Lower lobe of right lung (tissue), 2 donors: ENCODE data around the gene PKM. TPM values are rescaled to one million over a fixed set of nuclear protein-coding genes. Genes with fewer than 3 reads are reported as not detected.

Source experiments
- ATAC-seq, 2 donors: fragments of 200-7000 bp; cut with Tn5 transposase; one replicate each; pipeline ENCODE4 v1.9.1; 2020 to 2022; ENCODE audit warnings: mild to moderate bottlenecking in 2 of 2, moderate library complexity in 2 of 2
- DNase-seq: peaks from one replicate; pipeline ENCODE4 v3.0.0-alpha.2; 2020
- H3K27ac ChIP-seq: fragments of 200-600 bp; one replicate; pipeline ENCODE4 v1.8.0; 2022
- H3K27me3 ChIP-seq: fragments of 200-600 bp; one replicate; pipeline ENCODE4 v1.8.0; 2022; ENCODE audit warnings: low read depth
- H3K36me3 ChIP-seq: fragments of 200-600 bp; one replicate; pipeline ENCODE4 v1.8.0; 2022; ENCODE audit warnings: mild to moderate bottlenecking
- H3K4me1 ChIP-seq: fragments of 200-600 bp; one replicate; pipeline ENCODE4 v1.8.0; 2022
- H3K4me3 ChIP-seq: fragments of 200-600 bp; one replicate; pipeline ENCODE4 v1.8.0; 2022; ENCODE audit warnings: mild to moderate bottlenecking
- H3K9me3 ChIP-seq: fragments of 200-600 bp; one replicate; pipeline ENCODE4 v1.8.0; 2022
- intact Hi-C: fragments of 100-400 bp; cut with DNase I; formaldehyde crosslinking; loops from one replicate; pipeline ENCODE4 v1.11.0; 2022
- total RNA-seq: library from RNA; stranded (reverse); fragmentation: NEBNext Ultra II Directional; extraction: Animal tissue kit (Norgen Biotek cat#: 25700); gene quantifications from one replicate; pipeline ENCODE4 v1.2.1, GENCODE V29; 2021
- TF ChIP-seq, protein P1 (sequence below): fragments of 200-600 bp; IDR thresholded peaks from one replicate; pipeline ENCODE4 v1.8.0; 2022; ENCODE audit warnings: antibody characterized with exemption, mild to moderate bottlenecking
- donor health status: DM: no; HTN: yes; CAD: no; lungs with severe emphysema.

The PKM gene
- total RNA-seq, 1 donor from 2014 or later = 443 TPM

DNA sequence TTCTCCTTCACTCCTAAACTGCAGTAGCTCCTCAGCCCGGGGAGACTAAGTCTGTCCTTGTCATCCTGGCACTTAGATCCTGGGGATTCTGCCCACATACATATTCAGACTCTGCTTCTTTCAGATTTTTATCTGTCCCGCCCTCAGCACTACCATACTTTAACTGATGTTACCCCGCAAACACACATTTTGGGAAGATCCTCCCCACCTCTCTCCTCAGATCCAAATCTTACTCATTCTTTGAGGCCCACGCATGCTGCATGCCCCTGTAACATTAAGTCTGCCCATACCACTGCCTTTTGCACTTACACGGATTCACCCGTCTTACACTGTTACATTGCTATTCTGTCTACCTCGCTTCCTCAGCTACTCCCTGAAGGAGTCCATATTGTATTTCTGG is 76.7 kb downstream of the PKM start:
- H3K27ac ChIP-seq = peak overlapping the region; percentile 79
- H3K4me3 ChIP-seq = no peak overlapping the region
- TF ChIP-seq, protein P1, sequence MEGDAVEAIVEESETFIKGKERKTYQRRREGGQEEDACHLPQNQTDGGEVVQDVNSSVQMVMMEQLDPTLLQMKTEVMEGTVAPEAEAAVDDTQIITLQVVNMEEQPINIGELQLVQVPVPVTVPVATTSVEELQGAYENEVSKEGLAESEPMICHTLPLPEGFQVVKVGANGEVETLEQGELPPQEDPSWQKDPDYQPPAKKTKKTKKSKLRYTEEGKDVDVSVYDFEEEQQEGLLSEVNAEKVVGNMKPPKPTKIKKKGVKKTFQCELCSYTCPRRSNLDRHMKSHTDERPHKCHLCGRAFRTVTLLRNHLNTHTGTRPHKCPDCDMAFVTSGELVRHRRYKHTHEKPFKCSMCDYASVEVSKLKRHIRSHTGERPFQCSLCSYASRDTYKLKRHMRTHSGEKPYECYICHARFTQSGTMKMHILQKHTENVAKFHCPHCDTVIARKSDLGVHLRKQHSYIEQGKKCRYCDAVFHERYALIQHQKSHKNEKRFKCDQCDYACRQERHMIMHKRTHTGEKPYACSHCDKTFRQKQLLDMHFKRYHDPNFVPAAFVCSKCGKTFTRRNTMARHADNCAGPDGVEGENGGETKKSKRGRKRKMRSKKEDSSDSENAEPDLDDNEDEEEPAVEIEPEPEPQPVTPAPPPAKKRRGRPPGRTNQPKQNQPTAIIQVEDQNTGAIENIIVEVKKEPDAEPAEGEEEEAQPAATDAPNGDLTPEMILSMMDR = no peak
- H3K27me3 ChIP-seq = no peaks in the 10 kb centered on the region
- H3K4me1 ChIP-seq = peaks cover 36% of the 10 kb centered on the region
- intact Hi-C loops = no loop called here
- no peaks in the 10 kb centered on the region for H3K9me3 ChIP-seq
- ATAC-seq (no peak), DNase-seq (no peak)
- no peaks in the 10 kb centered on the region for H3K36me3 ChIP-seq

- peak overlapping the region; percentile 79 for H3K27ac ChIP-seq
- TF ChIP-seq, protein P1 = no peak
- ATAC-seq = no peak
- H3K4me1 ChIP-seq = peaks cover 36% of the 10 kb centered on the region
- H3K9me3 ChIP-seq = no peaks in the 10 kb centered on the region
- DNase-seq = no peak
- no peaks in the 10 kb centered on the region for H3K36me3 ChIP-seq
- intact Hi-C loops = no loop called here
- no peak overlapping the region for H3K4me3 ChIP-seq
- no peaks in the 10 kb centered on the region for H3K27me3 ChIP-seq
Observed at GRCh38 chr15:72153269-72154000, 77.6 kb downstream of the PKM start.

Other genes starting within 250 kb of the PKM start
- gene MYO9A, start 113.0 kb downstream of the PKM start, total RNA-seq = 73.8 TPM
- gene SENP8, start 112.8 kb downstream of the PKM start, total RNA-seq = 3.6 TPM
- gene GRAMD2A, start 33.4 kb downstream of the PKM start, total RNA-seq = 29.3 TPM
- 72.2 TPM for gene PARP6, start 41.4 kb upstream of the PKM start, total RNA-seq
- 5.7 TPM for gene CELF6, start 89.0 kb upstream of the PKM start, total RNA-seq
- 219 TPM for gene HEXA, start 144.8 kb upstream of the PKM start, total RNA-seq
- not detected for gene TMEM202, start 167.1 kb upstream of the PKM start, total RNA-seq
- 149 TPM for gene ARIH1, start 243.1 kb upstream of the PKM start, total RNA-seq